ENCODE results near the gene ERG28. TPM values are rescaled to one million over a fixed set of nuclear protein-coding genes. Genes with fewer than 3 reads are reported as not detected.
A peak's percentile ranks its signal among the peaks of the same experiment; 100 is the strongest.

The ERG28 gene
- total RNA-seq, 1 donor from 2014 or later, result 38.9 TPM

DNA sequence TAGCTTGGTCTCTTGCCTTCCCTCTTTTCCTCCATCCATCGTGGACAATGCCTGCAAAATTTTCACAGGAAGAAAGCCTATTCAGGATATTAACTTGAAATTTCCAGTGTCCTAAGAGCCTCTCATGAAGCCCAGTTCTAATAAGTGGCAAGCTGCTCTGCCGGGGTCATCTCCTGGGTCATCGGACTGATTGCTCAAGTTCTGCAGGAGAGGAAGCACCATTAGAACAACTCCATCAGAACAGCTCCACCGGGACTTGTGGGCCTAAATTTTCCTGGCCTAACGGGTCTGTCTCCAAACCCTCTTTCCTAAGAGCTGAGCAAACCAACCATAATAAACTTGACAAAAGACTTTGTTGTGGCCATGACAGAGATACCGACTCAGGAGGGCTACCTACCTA is 13.9 kb downstream of the ERG28 start:
- H3K36me3 Mint-ChIP-seq (ENCODE audit: low read depth), result peaks cover 21% of the 10 kb centered on the region
- no peak overlapping the region for H3K27ac Mint-ChIP-seq (ENCODE audit: unreplicated experiment)
- TF ChIP-seq, protein P1, sequence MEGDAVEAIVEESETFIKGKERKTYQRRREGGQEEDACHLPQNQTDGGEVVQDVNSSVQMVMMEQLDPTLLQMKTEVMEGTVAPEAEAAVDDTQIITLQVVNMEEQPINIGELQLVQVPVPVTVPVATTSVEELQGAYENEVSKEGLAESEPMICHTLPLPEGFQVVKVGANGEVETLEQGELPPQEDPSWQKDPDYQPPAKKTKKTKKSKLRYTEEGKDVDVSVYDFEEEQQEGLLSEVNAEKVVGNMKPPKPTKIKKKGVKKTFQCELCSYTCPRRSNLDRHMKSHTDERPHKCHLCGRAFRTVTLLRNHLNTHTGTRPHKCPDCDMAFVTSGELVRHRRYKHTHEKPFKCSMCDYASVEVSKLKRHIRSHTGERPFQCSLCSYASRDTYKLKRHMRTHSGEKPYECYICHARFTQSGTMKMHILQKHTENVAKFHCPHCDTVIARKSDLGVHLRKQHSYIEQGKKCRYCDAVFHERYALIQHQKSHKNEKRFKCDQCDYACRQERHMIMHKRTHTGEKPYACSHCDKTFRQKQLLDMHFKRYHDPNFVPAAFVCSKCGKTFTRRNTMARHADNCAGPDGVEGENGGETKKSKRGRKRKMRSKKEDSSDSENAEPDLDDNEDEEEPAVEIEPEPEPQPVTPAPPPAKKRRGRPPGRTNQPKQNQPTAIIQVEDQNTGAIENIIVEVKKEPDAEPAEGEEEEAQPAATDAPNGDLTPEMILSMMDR (conservative IDR thresholded peaks at IDR 0.05), result no peak
- H3K9me3 Mint-ChIP-seq, result no peaks in the 10 kb centered on the region
- H3K27me3 Mint-ChIP-seq (ENCODE audit: low read depth), result no peaks in the 10 kb centered on the region
- no peak for DNase-seq (ENCODE audit: low read depth, low spot score)
- no peak overlapping the region for H3K4me3 Mint-ChIP-seq
- H3K4me1 Mint-ChIP-seq, result peaks cover 6% of the 10 kb centered on the region

DNA sequence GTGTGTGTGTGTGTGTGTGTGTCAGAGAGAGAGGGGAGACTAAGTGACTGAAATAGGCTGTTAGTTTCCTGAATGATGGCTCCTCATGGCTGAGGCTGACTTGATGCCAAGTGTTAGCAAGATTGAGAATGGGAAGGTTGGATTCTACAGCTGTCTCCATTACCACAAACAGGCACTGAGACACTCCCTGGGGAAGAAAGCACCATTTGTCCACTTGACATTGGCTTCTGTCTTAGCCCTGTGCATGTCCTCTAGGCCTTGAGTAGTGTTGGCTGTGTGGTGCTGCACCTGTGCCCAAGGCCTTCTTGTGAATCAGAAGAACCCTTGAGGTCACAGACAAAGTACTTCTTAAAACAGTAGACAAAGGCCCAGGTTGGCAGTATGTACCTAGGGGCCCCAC is 15.6 kb downstream of the ERG28 start:
- Mint-ChIP-seq H3K9me3 (no peaks in the 10 kb centered on the region), H3K36me3 (ENCODE audit: low read depth) (peaks cover 11% of the 10 kb centered on the region), H3K27me3 (ENCODE audit: low read depth) (no peaks in the 10 kb centered on the region), H3K27ac (ENCODE audit: unreplicated experiment) (no peak overlapping the region), H3K4me1 (peaks cover 6% of the 10 kb centered on the region), H3K4me3 (no peak overlapping the region)
- TF ChIP-seq, protein P1 (conservative IDR thresholded peaks at IDR 0.05), result no peak
- no peak for DNase-seq (ENCODE audit: low read depth, low spot score)

DNA sequence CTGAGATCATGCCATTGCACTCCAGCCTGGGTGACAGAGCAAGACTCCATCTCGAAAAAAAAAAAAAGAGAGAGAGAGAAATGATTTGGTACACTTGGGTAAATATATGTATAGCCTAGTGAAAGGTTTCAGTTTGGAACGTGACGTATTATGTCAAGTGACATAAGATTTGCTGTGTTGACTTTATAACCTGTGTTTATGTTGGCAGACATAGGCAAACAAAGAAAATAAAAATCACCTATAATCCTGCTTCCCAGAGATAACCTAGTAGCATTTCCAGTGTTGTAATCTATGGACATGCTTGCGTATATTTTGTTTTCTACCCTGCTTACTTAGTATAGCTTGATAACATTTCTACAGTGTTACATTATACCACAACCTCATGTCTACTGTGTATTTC is 16.7 kb downstream of the ERG28 start:
- H3K9me3 Mint-ChIP-seq, result no peaks in the 10 kb centered on the region
- TF ChIP-seq, protein P1 (conservative IDR thresholded peaks at IDR 0.05), result no peak
- H3K36me3 Mint-ChIP-seq (ENCODE audit: low read depth), result peaks cover 2% of the 10 kb centered on the region
- H3K27me3 Mint-ChIP-seq (ENCODE audit: low read depth), result no peaks in the 10 kb centered on the region
- H3K27ac Mint-ChIP-seq (ENCODE audit: unreplicated experiment), result no peak overlapping the region
- DNase-seq (ENCODE audit: low read depth, low spot score), result no peak
- H3K4me1 Mint-ChIP-seq, result peaks cover 6% of the 10 kb centered on the region
- no peak overlapping the region for H3K4me3 Mint-ChIP-seq

DNA sequence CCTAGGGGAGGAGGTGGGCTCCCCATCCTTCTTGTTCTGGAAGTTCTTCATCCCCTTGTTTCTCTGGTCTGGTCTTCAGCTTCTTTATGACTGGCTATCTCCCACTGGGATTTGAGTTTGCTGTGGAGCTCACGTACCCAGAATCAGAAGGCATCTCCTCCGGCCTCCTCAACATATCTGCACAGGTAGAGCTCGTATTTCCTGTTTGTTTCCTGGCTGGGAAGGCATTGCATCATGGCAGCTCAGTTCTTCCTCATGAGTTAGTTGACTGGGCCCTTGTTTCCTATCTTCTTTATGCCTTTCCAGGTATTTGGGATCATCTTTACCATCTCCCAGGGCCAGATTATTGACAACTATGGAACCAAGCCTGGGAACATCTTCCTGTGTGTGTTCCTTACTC is 19.8 kb downstream of the ERG28 start:
- H3K4me3 Mint-ChIP-seq, result no peak overlapping the region
- peaks cover 10% of the 10 kb centered on the region for H3K4me1 Mint-ChIP-seq
- H3K27ac Mint-ChIP-seq (ENCODE audit: unreplicated experiment), result no peak overlapping the region
- H3K36me3 Mint-ChIP-seq (ENCODE audit: low read depth), result no peaks in the 10 kb centered on the region
- no peak for DNase-seq (ENCODE audit: low read depth, low spot score)
- H3K9me3 Mint-ChIP-seq, result no peaks in the 10 kb centered on the region
- no peaks in the 10 kb centered on the region for H3K27me3 Mint-ChIP-seq (ENCODE audit: low read depth)
- TF ChIP-seq, protein P1 (conservative IDR thresholded peaks at IDR 0.05), result no peak

DNA sequence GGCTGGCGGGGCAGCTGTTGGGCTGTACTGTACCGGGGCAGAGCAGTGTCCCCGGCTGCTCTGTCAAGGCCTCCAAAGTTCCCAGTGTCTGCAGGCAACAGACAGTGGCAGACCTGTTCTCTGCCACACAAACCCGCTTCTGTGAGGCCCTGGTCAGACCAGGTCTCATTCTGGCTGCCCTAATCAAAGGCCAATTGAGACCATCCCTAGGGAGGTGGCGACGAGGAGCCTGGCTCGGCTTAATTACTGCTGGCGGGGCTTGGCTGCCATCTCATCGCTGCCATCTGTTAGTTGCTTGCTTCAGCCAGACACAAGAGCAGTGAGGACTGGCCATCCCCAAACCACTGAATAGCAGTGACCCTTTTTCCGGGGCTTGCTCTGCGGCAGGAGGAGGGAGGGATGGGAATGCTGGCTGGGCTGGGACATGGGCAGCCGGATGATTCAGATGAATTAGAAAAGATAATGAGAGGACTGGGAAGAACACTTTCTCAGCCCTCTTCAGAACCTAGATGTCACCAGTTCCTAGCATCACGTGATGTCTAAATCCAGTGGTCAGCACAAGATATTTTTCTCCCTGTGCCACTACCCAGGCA is 24.5 kb downstream of the ERG28 start:
- TF ChIP-seq, protein P1 (conservative IDR thresholded peaks at IDR 0.05), result no peak
- no peak for DNase-seq (ENCODE audit: low read depth, low spot score)
- Mint-ChIP-seq H3K27ac (ENCODE audit: unreplicated experiment) (peak overlapping the region; percentile 74), H3K4me1 (peaks cover 26% of the 10 kb centered on the region), H3K27me3 (ENCODE audit: low read depth) (no peaks in the 10 kb centered on the region), H3K4me3 (no peak overlapping the region), H3K36me3 (ENCODE audit: low read depth) (no peaks in the 10 kb centered on the region), H3K9me3 (peaks cover 2% of the 10 kb centered on the region)
